ENCODE data around the gene RASGRF2. TPM values are rescaled to one million over a fixed set of nuclear protein-coding genes. Genes with fewer than 3 reads are reported as not detected.
A peak's percentile ranks its signal among the peaks of the same experiment; 100 is the strongest.

RASGRF2 gene
- total RNA-seq, 1 experiment from 2014 or later: 0.48 TPM

GRCh38 chr5:80919678-80920196 lies 40.4 kb upstream of the RASGRF2 start:
- BruUV-seq (replicated peaks): no TSS peak
- Histone ChIP-seq H4K20me1 (ENCODE audit: insufficient read depth) (no peaks in the 10 kb centered on the region), H3K27ac (no peak overlapping the region), H3K36me3 (ENCODE audit: low read depth) (no peaks in the 10 kb centered on the region), H3K27me3 (ENCODE audit: insufficient read depth, low read depth) (no peaks in the 10 kb centered on the region), H3K9me2 (ENCODE audit: insufficient read depth) (no peaks in the 10 kb centered on the region), H3K79me2 (ENCODE audit: low read depth) (no peaks in the 10 kb centered on the region), H3K4me3 (no peak overlapping the region), H3F3A (ENCODE audit: insufficient read depth, low read depth) (0 out of 2 replicates have a peak, but pooled peaks cover 4% of the 10 kb centered on the region), H3K9me3 (ENCODE audit: insufficient read depth, low read depth) (no peaks in the 10 kb centered on the region; the same call in 1 of the 2 replicates), H3K4me1 (replicated peaks; ENCODE audit: insufficient read depth) (peaks cover 14% of the 10 kb centered on the region), H3K4me2 (peak overlapping the region; percentile 48), H2AFZ (no peak overlapping the region)
- intact Hi-C loops (cut with micrococcal nuclease; ENCODE audit: unreplicated experiment): loop anchor here (10.0 kb wide), 1 partner anchor 185 kb away; no protein-coding TSS in a partner anchor
- no peak for DNase-seq
- CTCF ChIA-PET: no interaction called here
- TF ChIP-seq, protein P1, sequence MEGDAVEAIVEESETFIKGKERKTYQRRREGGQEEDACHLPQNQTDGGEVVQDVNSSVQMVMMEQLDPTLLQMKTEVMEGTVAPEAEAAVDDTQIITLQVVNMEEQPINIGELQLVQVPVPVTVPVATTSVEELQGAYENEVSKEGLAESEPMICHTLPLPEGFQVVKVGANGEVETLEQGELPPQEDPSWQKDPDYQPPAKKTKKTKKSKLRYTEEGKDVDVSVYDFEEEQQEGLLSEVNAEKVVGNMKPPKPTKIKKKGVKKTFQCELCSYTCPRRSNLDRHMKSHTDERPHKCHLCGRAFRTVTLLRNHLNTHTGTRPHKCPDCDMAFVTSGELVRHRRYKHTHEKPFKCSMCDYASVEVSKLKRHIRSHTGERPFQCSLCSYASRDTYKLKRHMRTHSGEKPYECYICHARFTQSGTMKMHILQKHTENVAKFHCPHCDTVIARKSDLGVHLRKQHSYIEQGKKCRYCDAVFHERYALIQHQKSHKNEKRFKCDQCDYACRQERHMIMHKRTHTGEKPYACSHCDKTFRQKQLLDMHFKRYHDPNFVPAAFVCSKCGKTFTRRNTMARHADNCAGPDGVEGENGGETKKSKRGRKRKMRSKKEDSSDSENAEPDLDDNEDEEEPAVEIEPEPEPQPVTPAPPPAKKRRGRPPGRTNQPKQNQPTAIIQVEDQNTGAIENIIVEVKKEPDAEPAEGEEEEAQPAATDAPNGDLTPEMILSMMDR (conservative IDR thresholded peaks at IDR 0.05): no peak
- TF ChIP-seq EZH2 (IDR thresholded peaks at IDR 0.05; ENCODE audit: low read depth): no peak
- POLR2A ChIA-PET (ENCODE audit: unreplicated experiment): no interaction called here

DNA sequence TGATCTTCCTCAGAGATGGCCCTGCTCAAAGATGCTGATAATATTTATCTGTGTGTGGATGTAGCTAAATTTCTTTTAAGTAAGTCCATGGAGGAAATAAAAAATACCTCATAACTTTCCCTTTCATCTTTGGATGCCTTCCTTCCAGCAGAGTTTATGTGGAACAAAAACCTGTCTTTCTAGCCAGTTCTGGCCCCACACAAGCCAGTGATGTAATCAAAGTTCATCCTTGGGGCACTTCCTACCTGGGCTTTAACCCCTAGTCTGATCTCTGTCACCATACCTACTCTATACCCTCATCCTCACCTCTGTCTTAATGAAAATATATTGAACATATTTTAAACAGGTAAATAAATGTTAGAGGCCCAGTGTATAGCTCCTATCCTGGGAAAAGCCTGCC lies 39.8 kb upstream of the RASGRF2 start:
- no peaks in the 10 kb centered on the region for H3K79me2 ChIP-seq (ENCODE audit: low read depth)
- intact Hi-C loops (cut with micrococcal nuclease; ENCODE audit: unreplicated experiment): loop anchor here (10.0 kb wide), 1 partner anchor 184 kb away; no protein-coding TSS in a partner anchor
- no peaks in the 10 kb centered on the region for H3K9me2 ChIP-seq (ENCODE audit: insufficient read depth)
- no peak overlapping the region for H2AFZ ChIP-seq
- H3F3A ChIP-seq (ENCODE audit: insufficient read depth, low read depth): 0 out of 2 replicates have a peak, but pooled peaks cover 4% of the 10 kb centered on the region
- POLR2A ChIA-PET (ENCODE audit: unreplicated experiment): interaction anchor here (0.6 kb wide), 1 partner anchor 146 kb away, joined by 12 read pairs; no protein-coding TSS in a partner anchor
- H3K4me3 ChIP-seq: no peak overlapping the region
- H3K4me2 ChIP-seq: peak overlapping the region; percentile 48
- peaks cover 14% of the 10 kb centered on the region for H3K4me1 ChIP-seq (replicated peaks; ENCODE audit: insufficient read depth)
- no peaks in the 10 kb centered on the region for H3K27me3 ChIP-seq (ENCODE audit: insufficient read depth, low read depth)
- no peak overlapping the region for H3K27ac ChIP-seq
- no TSS peak for BruUV-seq (replicated peaks)
- DNase-seq: peak in 1 of 2 experiments; percentile 62
- TF ChIP-seq EZH2 (IDR thresholded peaks at IDR 0.05; ENCODE audit: low read depth): no peak
- TF ChIP-seq, protein P1 (conservative IDR thresholded peaks at IDR 0.05): no peak
- CTCF ChIA-PET: no interaction called here
- no peaks in the 10 kb centered on the region; the same call in 1 of the 2 replicates for H3K9me3 ChIP-seq (ENCODE audit: insufficient read depth, low read depth)
- H3K36me3 ChIP-seq (ENCODE audit: low read depth): no peaks in the 10 kb centered on the region
- H4K20me1 ChIP-seq (ENCODE audit: insufficient read depth): no peaks in the 10 kb centered on the region

DNA sequence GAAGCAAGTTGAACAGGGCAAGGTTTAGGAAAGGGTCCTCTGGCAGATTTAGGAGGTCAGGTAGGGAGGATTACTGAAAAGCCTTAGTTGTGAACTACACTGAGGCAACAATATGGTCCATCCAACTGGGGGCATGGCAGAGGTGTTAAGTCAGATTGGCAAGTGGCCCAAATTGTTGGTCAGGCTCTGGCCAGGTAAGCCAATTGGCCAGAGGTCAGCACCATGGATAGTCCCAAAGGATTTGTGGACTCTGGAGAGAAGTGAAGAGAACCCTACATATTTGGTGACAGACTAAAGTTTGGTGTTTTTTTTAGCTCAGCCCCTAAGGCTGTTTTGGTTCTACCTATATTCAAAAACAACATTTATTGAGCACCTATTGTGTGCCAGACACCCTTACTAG lies 39.1 kb upstream of the RASGRF2 start:
- BruUV-seq (replicated peaks): no TSS peak
- Histone ChIP-seq H3K27me3 (ENCODE audit: insufficient read depth, low read depth) (no peaks in the 10 kb centered on the region), H4K20me1 (ENCODE audit: insufficient read depth) (no peaks in the 10 kb centered on the region), H3K36me3 (ENCODE audit: low read depth) (no peaks in the 10 kb centered on the region), H3K9me2 (ENCODE audit: insufficient read depth) (no peaks in the 10 kb centered on the region), H3F3A (ENCODE audit: insufficient read depth, low read depth) (0 out of 2 replicates have a peak, but pooled peaks cover 4% of the 10 kb centered on the region), H3K4me1 (replicated peaks; ENCODE audit: insufficient read depth) (peaks cover 14% of the 10 kb centered on the region), H3K9me3 (ENCODE audit: insufficient read depth, low read depth) (no peaks in the 10 kb centered on the region; the same call in 1 of the 2 replicates), H3K4me2 (no peak overlapping the region), H3K27ac (no peak overlapping the region), H2AFZ (no peak overlapping the region), H3K79me2 (ENCODE audit: low read depth) (no peaks in the 10 kb centered on the region), H3K4me3 (no peak overlapping the region)
- no peak for DNase-seq
- intact Hi-C loops (cut with micrococcal nuclease; ENCODE audit: unreplicated experiment): loop anchor here (10.0 kb wide), 1 partner anchor 184 kb away; no protein-coding TSS in a partner anchor
- TF ChIP-seq, protein P1 (conservative IDR thresholded peaks at IDR 0.05): no peak
- no peak for TF ChIP-seq EZH2 (IDR thresholded peaks at IDR 0.05; ENCODE audit: low read depth)
- ChIA-PET CTCF (no interaction called here), POLR2A (ENCODE audit: unreplicated experiment) (interaction anchor here (0.6 kb wide), 1 partner anchor 147 kb away, joined by 12 read pairs; no protein-coding TSS in a partner anchor)
